GM21515 (cell line): ENCODE data around the gene PPP6R1.

Source experiments
- ATAC-seq: cut with Tn5 transposase; IDR thresholded peaks from one replicate; pipeline ENCODE4 v1.9.1; 2021; ENCODE audit not compliant: unreplicated experiment

Gene PPP6R1

GRCh38 chr19:55188625-55189024 is 70.2 kb downstream of the PPP6R1 start:
- no peak for ATAC-seq

- ATAC-seq = no peak
These were observed 72.7 kb downstream of the PPP6R1 start for GRCh38 chr19:55186080-55186479.

GRCh38 chr19:55181740-55182139 is 77.1 kb downstream of the PPP6R1 start:
- ATAC-seq = no peak
